Endothelial cell of umbilical vein (primary cell): ENCODE measurements around the gene ESPN. TPM values are rescaled to one million over a fixed set of nuclear protein-coding genes. Genes with fewer than 3 reads are reported as not detected.

Experiments used
- BruUV-seq: library from RNA; stranded (reverse); fragments of 400-500 nt; replicated peaks from 2 replicates; lab custom pipeline; 2021; lab: Mats Ljungman, UMichigan
- CTCF ChIA-PET: fragments of 300-600, 350-600 bp; sonication (Branson Sonifier 250); formaldehyde crosslinking; loops from one replicate; lab custom pipeline; 2021; ENCODE audit warnings: antibody characterized with exemption, inconsistent platforms; lab: Charles Lee
- POLR2A ChIA-PET: fragments of 300-600, 350-600 bp; sonication (Branson Sonifier 250); formaldehyde crosslinking; loops from one replicate; lab custom pipeline; 2021; ENCODE audit warnings: antibody characterized with exemption, inconsistent platforms; lab: Charles Lee
- DNase-seq: peaks from one replicate; pipeline ENCODE4 v3.0.0-alpha.2; 2011; ENCODE audit warnings: low read depth, low spot score
- FAIRE-seq: peaks from 2 replicates; lab custom pipeline; 2011; peaks lifted over from hg19 to GRCh38; lab: Jason Lieb, UNC
- H2AFZ ChIP-seq: 2 replicates; pipeline ENCODE4 v1.6.0; 2012; ENCODE audit warnings: low read depth, low read length, control low read depth, inconsistent platforms
- H3K27ac ChIP-seq: 2 replicates; pipeline ENCODE4 v1.5.1; 2011; ENCODE audit warnings: low read depth, mild to moderate bottlenecking, control low read depth, low read length, moderate library complexity; ENCODE audit not compliant: insufficient read depth
- H3K27me3 ChIP-seq, 2 experiments: 2 replicates each; pipeline versions ENCODE4 v1.6.0 to v1.6.1; 2011; ENCODE audit warnings: low read length in 2 of 2, mixed read lengths in 1 of 2; ENCODE audit not compliant: control insufficient read depth in 2 of 2, insufficient read depth in 2 of 2
- H3K36me3 ChIP-seq, 2 experiments: 2 replicates in 1 of 2; 3 replicates in 1 of 2; pipeline ENCODE4 v1.5.1; 2011; ENCODE audit warnings: low read length in 2 of 2, mild to moderate bottlenecking in 1 of 2, moderate library complexity in 1 of 2; ENCODE audit not compliant: control insufficient read depth in 2 of 2, insufficient read depth in 2 of 2; ENCODE audit errors: extremely low read depth in 1 of 2
- H3K4me1 ChIP-seq: 3 replicates; pipeline ENCODE4 v1.5.1; 2011; ENCODE audit warnings: mild to moderate bottlenecking, low read length; ENCODE audit not compliant: control insufficient read depth, insufficient read depth; ENCODE audit errors: extremely low read depth
- H3K4me2 ChIP-seq: 2 replicates; pipeline ENCODE4 v1.6.1; 2011; ENCODE audit warnings: low read length, control low read depth, mixed read lengths; ENCODE audit not compliant: insufficient read depth
- H3K4me3 ChIP-seq, 3 experiments: fragments of 200-600 bp in 1 of 3; sonication (generic), shearing (Covaris generic) in 1 of 3; replicated peaks in 1 of 3; 2 replicates each; pipeline ENCODE4 v1.5.1; 2011 to 2016; ENCODE audit warnings: control low read depth in 3 of 3, low read length in 3 of 3, mild to moderate bottlenecking in 2 of 3, inconsistent platforms in 1 of 3, low read depth in 1 of 3, moderate library complexity in 1 of 3; ENCODE audit not compliant: insufficient read depth in 1 of 3
- H3K79me2 ChIP-seq: 2 replicates; pipeline ENCODE4 v1.6.0; 2012; ENCODE audit warnings: low read length, inconsistent platforms; ENCODE audit not compliant: control insufficient read depth, insufficient read depth
- H3K9ac ChIP-seq: replicated peaks from 2 replicates; pipeline ENCODE3; 2011; ENCODE audit warnings: low read length, control low read depth; ENCODE audit not compliant: insufficient read depth; ENCODE audit errors: extremely low read depth
- H3K9me1 ChIP-seq: replicated peaks from 3 replicates; pipeline ENCODE4 v1.6.0; 2011; ENCODE audit warnings: mild to moderate bottlenecking, low read length; ENCODE audit not compliant: control insufficient read depth, insufficient read depth; ENCODE audit errors: extremely low read depth
- H3K9me3 ChIP-seq: replicated peaks from 2 replicates; pipeline ENCODE4 v1.5.1; 2012; ENCODE audit warnings: low read length, inconsistent platforms; ENCODE audit not compliant: control insufficient read depth, insufficient read depth
- H4K20me1 ChIP-seq: replicated peaks from 2 replicates; pipeline ENCODE3; 2011; ENCODE audit warnings: mild to moderate bottlenecking, low read length; ENCODE audit not compliant: control insufficient read depth, insufficient read depth; ENCODE audit errors: extremely low read depth
- EZH2 ChIP-seq: IDR thresholded peaks from 2 replicates; pipeline ENCODE4 v1.6.1; 2012; ENCODE audit warnings: borderline replicate concordance, low read depth, mild to moderate bottlenecking, moderate library complexity, low read length, inconsistent platforms; ENCODE audit not compliant: severe bottlenecking
- FOS ChIP-seq: IDR thresholded peaks from 2 replicates; pipeline ENCODE4 v1.6.1; 2011; ENCODE audit warnings: mild to moderate bottlenecking, low read length, moderate library complexity, borderline replicate concordance; ENCODE audit not compliant: insufficient read depth
- GATA2 ChIP-seq: IDR thresholded peaks from 2 replicates; pipeline ENCODE4 v1.7.0; 2011; ENCODE audit warnings: low read depth, mild to moderate bottlenecking, moderate library complexity, mixed read lengths, low read length; ENCODE audit not compliant: insufficient read length, insufficient read depth
- JUN ChIP-seq: IDR thresholded peaks from 2 replicates; pipeline ENCODE4 v1.6.1; 2011; ENCODE audit warnings: borderline replicate concordance, low read depth; ENCODE audit not compliant: insufficient read length, insufficient read depth
- MYC ChIP-seq: IDR thresholded peaks from one replicate; pipeline ENCODE4 v1.6.1; 2011; ENCODE audit warnings: mild to moderate bottlenecking, low read depth, low read length
- POLR2A ChIP-seq: IDR thresholded peaks from 2 replicates; pipeline ENCODE4 v1.6.1; 2012; ENCODE audit warnings: low read depth, mild to moderate bottlenecking, control low read depth, low read length
- POLR2AphosphoS5 ChIP-seq: IDR thresholded peaks from 2 replicates; pipeline ENCODE4 v1.6.1; 2012; ENCODE audit warnings: low read depth, mild to moderate bottlenecking, control low read depth, low read length, moderate library complexity; ENCODE audit not compliant: insufficient read depth
- dilution Hi-C: fragments of 300-500 bp; cut with MboI; formaldehyde crosslinking; loops from one replicate; pipeline ENCODE4 v1.15.0; 2019; ENCODE audit warnings: low sequenced_read_pairs; ENCODE audit not compliant: extremely low pct_ligation_motif_present
- intact Hi-C: fragments of 100-400 bp; cut with micrococcal nuclease; formaldehyde crosslinking; loops from one replicate; pipeline ENCODE4 v1.10.0; 2022
- polyA plus RNA-seq, 4 experiments: library from polyadenylated mRNA; depleted of rRNA in 3 of 4; stranded (reverse) in 3 of 4; unstranded in 1 of 4; fragments of >200 nt; gene quantifications; 2 replicates each; pipeline versions ENCODE4 v1.2.1 to v1.2.3, GENCODE V29; 2011 to 2012; ENCODE audit warnings: missing spikeins in 1 of 4
- total RNA-seq: library from RNA; stranded (reverse); gene quantifications from 2 replicates; pipeline ENCODE4 v1.2.3, GENCODE V29; 2021
- TF ChIP-seq, protein P1 (sequence below), 2 donors: IDR thresholded peaks; 1 replicate in 1 of 2; 2 replicates in 1 of 2; pipeline ENCODE4 v1.5.1; 2011; ENCODE audit warnings: low read length in 2 of 2, mild to moderate bottlenecking in 2 of 2, moderate library complexity in 2 of 2, control low read depth in 1 of 2, inconsistent platforms in 1 of 2, low read depth in 1 of 2; ENCODE audit not compliant: insufficient read depth in 1 of 2; ENCODE audit errors: extremely low read depth in 1 of 2
- TF ChIP-seq, protein P2 (sequence below): IDR thresholded peaks from 2 replicates; pipeline ENCODE4 v1.6.1; 2011; ENCODE audit not compliant: insufficient read depth, insufficient read length

Gene ESPN
- total and polyA plus RNA-seq, 2 donors (not counting 3 experiments of a cell fraction or from before 2014, with no cell fraction given) = 0.54 to 0.71 TPM

DNA sequence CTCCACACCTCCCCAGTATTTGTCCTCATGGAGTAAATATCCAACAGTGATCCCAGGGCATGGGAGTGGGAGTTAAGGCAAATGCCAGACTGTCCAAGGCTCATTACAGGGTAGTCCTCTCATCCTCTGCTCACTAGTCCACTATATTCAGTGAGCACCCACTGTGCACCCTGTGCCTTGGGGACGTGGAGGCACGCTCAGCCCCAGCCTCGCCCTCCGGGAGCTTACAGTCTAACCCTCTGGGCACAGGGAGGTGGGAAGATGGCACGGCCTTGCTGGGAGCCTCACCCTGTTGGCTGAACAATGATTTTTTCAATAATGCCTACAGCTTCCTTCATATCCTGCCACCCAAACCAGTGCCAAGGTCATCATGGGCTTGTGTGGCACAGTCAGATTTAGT is 7.7 kb upstream of the ESPN start:
- Histone ChIP-seq H3K27me3 (peaks cover 4 to 8% of the 10 kb centered on the region in 2 experiments), H3K9me1 (no peaks in the 10 kb centered on the region), H3K4me2 (no peak overlapping the region), H2AFZ (no peak overlapping the region), H3K27ac (no peak overlapping the region), H3K9me3 (no peaks in the 10 kb centered on the region), H3K79me2 (no peaks in the 10 kb centered on the region), H4K20me1 (no peaks in the 10 kb centered on the region), H3K36me3 (no peaks in the 10 kb centered on the region), H3K4me3 (no peak overlapping the region), H3K9ac (no peak overlapping the region), H3K4me1 (peaks cover 23% of the 10 kb centered on the region)
- ChIA-PET POLR2A (no interaction called here), CTCF (interaction anchor here (0.8 to 4.3 kb wide), 2 partner anchors 12 to 21 kb away, joined by 3 to 36 read pairs; no protein-coding TSS in a partner anchor)
- TF ChIP-seq, protein P1, sequence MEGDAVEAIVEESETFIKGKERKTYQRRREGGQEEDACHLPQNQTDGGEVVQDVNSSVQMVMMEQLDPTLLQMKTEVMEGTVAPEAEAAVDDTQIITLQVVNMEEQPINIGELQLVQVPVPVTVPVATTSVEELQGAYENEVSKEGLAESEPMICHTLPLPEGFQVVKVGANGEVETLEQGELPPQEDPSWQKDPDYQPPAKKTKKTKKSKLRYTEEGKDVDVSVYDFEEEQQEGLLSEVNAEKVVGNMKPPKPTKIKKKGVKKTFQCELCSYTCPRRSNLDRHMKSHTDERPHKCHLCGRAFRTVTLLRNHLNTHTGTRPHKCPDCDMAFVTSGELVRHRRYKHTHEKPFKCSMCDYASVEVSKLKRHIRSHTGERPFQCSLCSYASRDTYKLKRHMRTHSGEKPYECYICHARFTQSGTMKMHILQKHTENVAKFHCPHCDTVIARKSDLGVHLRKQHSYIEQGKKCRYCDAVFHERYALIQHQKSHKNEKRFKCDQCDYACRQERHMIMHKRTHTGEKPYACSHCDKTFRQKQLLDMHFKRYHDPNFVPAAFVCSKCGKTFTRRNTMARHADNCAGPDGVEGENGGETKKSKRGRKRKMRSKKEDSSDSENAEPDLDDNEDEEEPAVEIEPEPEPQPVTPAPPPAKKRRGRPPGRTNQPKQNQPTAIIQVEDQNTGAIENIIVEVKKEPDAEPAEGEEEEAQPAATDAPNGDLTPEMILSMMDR (IDR thresholded peaks at IDR 0.05; ENCODE audit: extremely low read depth in 1 of 2, insufficient read depth in 1 of 2, low read depth in 1 of 2, low read length in 2 of 2) = no peak
- TF ChIP-seq POLR2A = no peak
- TF ChIP-seq, protein P2, sequence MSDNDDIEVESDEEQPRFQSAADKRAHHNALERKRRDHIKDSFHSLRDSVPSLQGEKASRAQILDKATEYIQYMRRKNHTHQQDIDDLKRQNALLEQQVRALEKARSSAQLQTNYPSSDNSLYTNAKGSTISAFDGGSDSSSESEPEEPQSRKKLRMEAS = no peak
- no peak for TF ChIP-seq MYC
- TF ChIP-seq POLR2AphosphoS5 = no peak
- no peak for TF ChIP-seq GATA2
- no peak for TF ChIP-seq EZH2
- no peak for TF ChIP-seq JUN
- no peak for TF ChIP-seq FOS
- intact Hi-C loops (no loop called here), dilution Hi-C loops (no loop called here)
- DNase-seq = no peak
- BruUV-seq = no TSS peak
- no peak for FAIRE-seq
